Measurements from ENCODE around the gene GTF2A1L. TPM values are rescaled to one million over a fixed set of nuclear protein-coding genes. Genes with fewer than 3 reads are reported as not detected.
"Not testable (repeated sequence)": the region's sequence is repeated elsewhere in the genome, so short reads cannot be mapped to it uniquely, and the experiment has no call there.

The GTF2A1L gene
- total RNA-seq, 2 experiments from 2014 or later = not detected

GRCh38 chr2:48693645-48694044 is 76.0 kb downstream of the GTF2A1L start:
- H3K4me3 Mint-ChIP-seq = no peak overlapping the region
- no peaks in the 10 kb centered on the region for H3K4me1 Mint-ChIP-seq (ENCODE audit: low read depth)
- no peaks in the 10 kb centered on the region for H3K36me3 Mint-ChIP-seq (ENCODE audit: low read depth)
- no peak overlapping the region for H3K27ac Mint-ChIP-seq
- intact Hi-C loops (cut with micrococcal nuclease) = no loop called here
- TF ChIP-seq CTCF (IDR thresholded peaks at IDR 0.05) = no peak
- no peaks in the 10 kb centered on the region for H3K9me3 Mint-ChIP-seq
- no peak for ATAC-seq
- DNase-seq = no peak
- no peaks in the 10 kb centered on the region for H3K27me3 Mint-ChIP-seq
- ChIA-PET POLR2A (no interaction called here), CTCF (no interaction called here)

- no peak overlapping the region for H3K27ac Mint-ChIP-seq
- CTCF ChIA-PET = no interaction called here
- POLR2A ChIA-PET = no interaction called here
- H3K4me1 Mint-ChIP-seq (ENCODE audit: low read depth) = no peaks in the 10 kb centered on the region
- no peaks in the 10 kb centered on the region for H3K36me3 Mint-ChIP-seq (ENCODE audit: low read depth)
- no peak for TF ChIP-seq CTCF (IDR thresholded peaks at IDR 0.05)
- H3K27me3 Mint-ChIP-seq = no peaks in the 10 kb centered on the region
- intact Hi-C loops (cut with micrococcal nuclease) = no loop called here
- no peak overlapping the region for H3K4me3 Mint-ChIP-seq
- H3K9me3 Mint-ChIP-seq = no peaks in the 10 kb centered on the region
- ATAC-seq (no peak), DNase-seq (no peak)
Measured at GRCh38 chr2:48694149-48694548, 76.5 kb downstream of the GTF2A1L start.

GRCh38 chr2:48695991-48696390 is 78.3 kb downstream of the GTF2A1L start:
- H3K27ac Mint-ChIP-seq = no peak overlapping the region
- H3K36me3 Mint-ChIP-seq (ENCODE audit: low read depth) = no peaks in the 10 kb centered on the region
- no peaks in the 10 kb centered on the region for H3K27me3 Mint-ChIP-seq
- no peaks in the 10 kb centered on the region for H3K9me3 Mint-ChIP-seq
- no peak overlapping the region for H3K4me3 Mint-ChIP-seq
- H3K4me1 Mint-ChIP-seq (ENCODE audit: low read depth) = no peaks in the 10 kb centered on the region
- POLR2A ChIA-PET = no interaction called here
- TF ChIP-seq CTCF (IDR thresholded peaks at IDR 0.05) = no peak
- ATAC-seq = no peak
- intact Hi-C loops (cut with micrococcal nuclease) = no loop called here
- CTCF ChIA-PET = no interaction called here
- DNase-seq = no peak

- ATAC-seq (no peak), DNase-seq (no peak)
- Mint-ChIP-seq H3K4me3 (no peak overlapping the region), H3K27me3 (no peaks in the 10 kb centered on the region), H3K36me3 (ENCODE audit: low read depth) (no peaks in the 10 kb centered on the region), H3K4me1 (ENCODE audit: low read depth) (no peaks in the 10 kb centered on the region), H3K27ac (no peak overlapping the region), H3K9me3 (no peaks in the 10 kb centered on the region)
- intact Hi-C loops (cut with micrococcal nuclease) = no loop called here
- no peak for TF ChIP-seq CTCF (IDR thresholded peaks at IDR 0.05)
- POLR2A ChIA-PET = no interaction called here
- CTCF ChIA-PET = no interaction called here
Measured at GRCh38 chr2:48696881-48697280, 79.2 kb downstream of the GTF2A1L start.

GRCh38 chr2:48699348-48699930 is 81.8 kb downstream of the GTF2A1L start:
- Mint-ChIP-seq H3K9me3 (no peaks in the 10 kb centered on the region), H3K4me3 (no peak overlapping the region), H3K4me1 (ENCODE audit: low read depth) (no peaks in the 10 kb centered on the region), H3K36me3 (ENCODE audit: low read depth) (no peaks in the 10 kb centered on the region), H3K27me3 (no peaks in the 10 kb centered on the region), H3K27ac (no peak overlapping the region)
- POLR2A ChIA-PET = no interaction called here
- no peak for TF ChIP-seq CTCF (IDR thresholded peaks at IDR 0.05)
- DNase-seq (no peak), ATAC-seq (no peak)
- CTCF ChIA-PET = no interaction called here
- intact Hi-C loops (cut with micrococcal nuclease) = no loop called here

GRCh38 chr2:48703621-48704020 is 86.0 kb downstream of the GTF2A1L start:
- CTCF ChIA-PET; POLR2A ChIA-PET; H3K36me3 Mint-ChIP-seq (ENCODE audit: low read depth); H3K4me1 Mint-ChIP-seq (ENCODE audit: low read depth); intact Hi-C loops (cut with micrococcal nuclease); ATAC-seq; H3K9me3 Mint-ChIP-seq; H3K27me3 Mint-ChIP-seq; H3K27ac Mint-ChIP-seq; H3K4me3 Mint-ChIP-seq; DNase-seq: not testable (repeated sequence)

Measured in activated CD8-positive, alpha-beta T cell treated with anti-CD3 and anti-CD28 coated beads for 36 hours (primary cell).